ENCODE results near the gene SMIM33. TPM values are rescaled to one million over a fixed set of nuclear protein-coding genes. Genes with fewer than 3 reads are reported as not detected.
"Not testable (repeated sequence)": the region's sequence is repeated elsewhere in the genome, so short reads cannot be mapped to it uniquely, and the experiment has no call there.

The SMIM33 gene
- under 0.01 TPM in 1 of 2 replicates, not detected in the other for total RNA-seq

DNA sequence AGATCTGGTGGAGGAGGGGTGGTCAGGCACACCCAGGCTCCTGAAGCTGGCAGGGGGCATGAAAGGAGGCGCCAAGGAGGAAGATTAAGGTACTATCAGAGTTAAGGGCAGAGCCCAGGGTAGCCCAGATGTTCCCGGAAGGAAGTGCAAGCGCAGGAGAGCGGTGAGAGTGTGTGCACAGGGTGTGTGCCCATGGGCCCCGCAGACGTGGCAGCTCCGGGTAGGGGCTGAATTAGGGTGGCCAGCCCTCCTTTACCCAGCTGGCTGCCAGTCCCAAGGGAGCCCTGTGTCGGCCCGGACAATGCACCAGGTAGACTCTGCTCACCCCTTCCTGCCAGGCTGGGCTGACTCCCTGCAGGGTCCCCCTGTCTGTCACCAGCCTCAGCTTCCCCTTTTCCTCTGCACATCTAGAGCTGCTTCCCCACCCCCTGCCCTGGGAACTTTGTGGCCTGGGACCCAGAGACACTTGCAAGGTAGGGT lies at the start of gene SMIM33:
SMIM33 (plus strand) TSS at position 184 of the 480 bp plus-strand sequence; CDS start at position 302, 118 bp downstream.
- DNase-seq (ENCODE audit: low read depth in 2 of 2): no peak

DNA sequence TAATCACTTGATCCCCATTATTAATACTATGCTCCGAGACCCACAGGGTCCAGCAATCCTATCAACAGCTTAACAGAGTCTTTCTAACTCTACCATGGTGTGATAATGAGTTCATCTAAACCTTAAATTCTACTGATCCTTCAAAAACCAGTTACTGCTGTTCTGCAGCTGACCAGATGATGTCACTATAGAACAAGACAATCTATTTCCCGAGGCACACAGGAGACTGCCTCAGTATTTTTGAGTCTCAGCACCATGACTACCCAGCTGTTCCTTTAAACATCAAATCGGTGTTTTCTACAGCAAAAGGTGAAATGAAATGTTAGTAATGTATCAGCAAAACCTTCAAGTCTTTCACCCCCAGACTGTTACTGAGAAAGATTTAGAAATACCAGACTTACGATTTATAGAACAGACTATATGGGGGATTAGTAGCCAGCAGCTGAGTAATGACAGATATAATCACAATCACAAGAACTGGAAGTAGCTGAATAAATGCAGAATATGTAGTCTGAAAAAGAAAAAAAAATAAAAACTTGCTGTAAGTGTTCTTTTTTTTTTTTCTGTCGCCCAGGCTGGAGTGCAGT lies 48.4 kb upstream of the SMIM33 start:
- peak; percentile 62 to 77 for DNase-seq (ENCODE audit: low read depth in 2 of 2)

DNA sequence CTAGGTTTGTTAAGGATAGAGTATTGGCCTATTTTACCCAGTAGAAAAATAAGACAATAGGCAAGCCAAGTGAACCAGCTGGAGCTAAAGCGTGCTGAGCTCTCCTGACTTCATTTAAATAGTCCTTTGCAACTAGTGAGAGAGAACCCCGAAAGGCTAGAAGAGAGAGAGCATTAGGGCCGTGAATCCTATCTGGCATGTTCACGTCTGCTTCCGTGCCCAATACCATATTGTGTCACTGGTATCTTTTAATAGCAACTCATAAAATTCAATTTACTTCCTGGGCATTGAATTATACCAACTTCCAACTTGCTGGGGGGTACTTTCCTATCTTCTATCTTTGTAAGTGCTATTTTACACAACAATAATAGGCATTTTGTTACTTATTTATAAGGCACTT lies 45.3 kb upstream of the SMIM33 start:
- no peak for DNase-seq (ENCODE audit: low read depth in 2 of 2)

DNA sequence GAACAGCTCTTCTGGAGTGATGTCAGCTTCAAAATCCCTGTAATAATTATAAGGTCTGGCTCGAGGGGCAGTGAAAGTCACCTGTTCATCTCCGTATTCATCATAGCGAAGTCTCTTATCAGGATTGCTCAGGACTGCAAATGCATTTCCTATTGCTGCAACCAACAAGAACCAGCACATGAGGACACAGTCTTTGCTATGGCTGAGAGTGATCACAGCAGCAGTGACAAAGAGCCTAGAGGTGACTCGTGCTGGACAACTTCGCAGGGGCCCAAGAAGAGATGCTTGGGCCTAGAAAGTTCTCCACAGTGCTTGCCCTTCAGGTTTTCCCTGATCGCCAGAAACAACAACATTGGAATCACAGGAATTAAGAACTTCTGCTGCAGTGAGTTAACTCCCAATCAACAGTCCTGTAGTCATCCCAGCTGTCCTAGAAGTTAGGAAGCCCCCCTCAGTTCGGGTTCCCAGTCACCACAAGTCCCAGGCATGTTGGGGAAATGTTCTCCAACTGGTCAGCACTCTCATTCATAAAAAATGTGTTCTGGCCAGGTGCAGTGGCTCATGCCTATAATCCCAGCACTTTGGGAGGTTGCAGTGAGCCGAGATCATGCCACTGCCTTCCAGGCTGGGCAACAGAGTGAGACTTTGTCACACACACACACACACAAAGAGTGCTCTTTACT lies 44.5 kb upstream of the SMIM33 start:
- DNase-seq (ENCODE audit: low read depth in 2 of 2): no peak

DNA sequence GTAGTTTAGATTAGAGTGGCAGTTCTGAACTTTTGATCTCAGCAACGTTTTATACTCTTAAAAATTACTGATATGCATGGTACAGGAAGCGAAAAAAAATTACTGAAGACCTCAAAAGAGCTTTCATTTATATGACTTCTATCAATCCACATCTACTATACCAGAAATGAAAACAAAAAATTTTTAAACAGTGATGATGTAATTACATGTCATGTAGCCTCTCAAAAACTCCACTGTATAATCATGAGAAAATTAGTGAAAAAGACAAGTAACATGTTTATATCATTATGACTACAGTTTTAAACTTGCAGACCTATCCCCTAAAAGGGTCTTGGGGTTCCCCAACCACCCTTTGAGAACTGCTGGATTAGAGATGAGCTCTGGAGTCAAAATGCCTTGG lies 40.8 kb upstream of the SMIM33 start:
- DNase-seq (ENCODE audit: low read depth in 2 of 2): no peak

DNA sequence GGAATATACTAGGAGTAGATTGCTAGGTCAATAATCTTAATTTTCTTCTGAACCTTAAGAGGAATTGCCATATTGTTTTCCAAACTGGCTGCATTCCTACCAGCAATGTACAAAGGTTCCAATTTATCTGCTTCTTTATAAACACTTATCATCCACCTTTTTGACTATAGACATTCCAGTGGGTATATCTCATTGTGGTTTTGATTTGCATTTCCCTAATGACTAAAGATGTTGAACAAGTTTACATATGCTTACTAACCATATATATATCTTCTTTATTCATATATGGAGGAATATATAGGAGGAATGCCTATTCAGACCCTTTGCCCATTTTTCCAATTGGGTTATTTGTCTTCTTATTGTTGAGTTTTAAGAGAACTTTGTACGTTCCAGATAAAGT lies 39.1 kb upstream of the SMIM33 start:
- DNase-seq (ENCODE audit: low read depth in 2 of 2): no peak

DNA sequence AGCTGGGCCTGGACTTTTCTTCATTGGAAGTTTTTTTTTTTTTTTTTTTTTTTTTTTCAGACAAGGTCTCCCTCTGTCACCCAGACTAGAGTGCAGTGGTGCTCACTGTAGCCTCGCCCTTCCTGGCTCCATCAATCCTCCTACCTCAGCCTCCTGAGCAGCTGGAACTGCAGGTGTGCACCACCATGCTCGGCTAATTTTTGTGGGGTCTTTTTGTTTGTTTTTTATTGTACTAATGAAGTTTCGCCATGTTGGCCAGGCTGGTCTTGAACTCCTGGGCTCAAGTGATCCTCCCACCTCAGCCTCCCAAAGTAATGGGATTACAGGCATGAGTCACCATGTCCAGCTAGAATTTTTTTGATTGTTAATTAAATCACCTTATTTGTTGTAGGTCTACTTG lies 35.1 kb upstream of the SMIM33 start:
- DNase-seq (ENCODE audit: low read depth in 2 of 2): no peak

DNA sequence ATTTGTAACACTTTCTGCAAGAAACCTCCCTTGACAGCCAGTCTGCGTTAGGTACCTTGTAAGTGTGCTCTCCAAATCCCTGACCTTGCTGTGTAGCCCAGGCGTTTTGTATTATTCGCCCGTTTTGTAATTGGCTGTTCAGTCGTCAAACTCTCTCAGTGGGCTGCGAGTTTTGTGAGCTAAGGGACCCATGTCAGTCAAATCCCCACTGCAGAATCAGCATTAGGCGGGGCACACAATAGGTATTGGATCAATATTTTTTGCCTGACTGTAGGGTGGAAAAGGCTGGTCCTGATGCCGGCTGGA lies 32.1 kb upstream of the SMIM33 start:
- DNase-seq (ENCODE audit: low read depth in 2 of 2): no peak

DNA sequence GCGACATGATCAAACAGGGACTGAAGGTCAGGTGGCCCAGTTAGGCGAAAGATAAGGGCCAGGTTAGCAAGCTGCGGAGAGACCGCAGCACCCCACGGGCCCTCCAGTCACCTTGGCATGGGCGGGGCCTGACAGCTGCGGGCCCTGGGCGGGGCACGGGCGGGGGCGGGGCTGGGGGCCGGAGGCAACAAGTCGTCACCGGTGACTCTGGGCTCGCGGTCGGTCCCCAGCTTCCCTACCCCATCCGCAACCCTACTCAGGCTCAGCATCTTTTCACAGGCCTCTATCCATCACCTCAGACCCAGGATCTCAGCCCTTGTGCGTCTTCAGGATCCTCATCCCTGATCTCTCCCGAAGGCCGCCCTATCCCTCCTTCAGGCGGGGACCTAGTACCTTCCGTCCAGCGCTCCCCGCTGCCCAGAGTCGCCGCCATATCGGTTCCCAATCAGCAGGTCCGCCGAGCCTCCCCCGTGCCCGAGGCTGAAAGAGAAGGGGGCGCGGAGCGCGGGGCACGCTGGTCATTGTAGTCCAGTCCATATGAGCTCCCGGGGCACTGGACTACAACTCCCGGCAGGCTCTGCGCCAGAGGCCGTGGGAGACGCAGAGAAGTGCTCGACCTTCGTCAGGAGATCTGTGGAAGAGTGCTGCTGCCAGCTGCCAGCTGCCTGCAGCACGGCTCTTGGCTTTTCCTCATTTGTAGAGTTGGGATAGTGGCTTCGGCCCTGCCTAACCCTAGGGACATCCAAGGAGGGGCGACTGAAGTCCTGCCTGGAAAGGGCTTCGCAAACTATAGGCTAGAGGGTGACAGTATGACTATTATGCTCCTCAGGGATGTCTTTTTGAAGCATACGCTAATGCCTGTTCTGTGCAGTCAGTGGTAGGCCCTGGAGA lies 31.5 kb upstream of the SMIM33 start, which contains the start of gene DNAJC18:
DNAJC18 (minus strand) TSS at position 513 of the 891 bp plus-strand sequence; CDS start at position 433, 80 bp downstream.
- peak; percentile 78 to 88 for DNase-seq (ENCODE audit: low read depth in 2 of 2)

DNA sequence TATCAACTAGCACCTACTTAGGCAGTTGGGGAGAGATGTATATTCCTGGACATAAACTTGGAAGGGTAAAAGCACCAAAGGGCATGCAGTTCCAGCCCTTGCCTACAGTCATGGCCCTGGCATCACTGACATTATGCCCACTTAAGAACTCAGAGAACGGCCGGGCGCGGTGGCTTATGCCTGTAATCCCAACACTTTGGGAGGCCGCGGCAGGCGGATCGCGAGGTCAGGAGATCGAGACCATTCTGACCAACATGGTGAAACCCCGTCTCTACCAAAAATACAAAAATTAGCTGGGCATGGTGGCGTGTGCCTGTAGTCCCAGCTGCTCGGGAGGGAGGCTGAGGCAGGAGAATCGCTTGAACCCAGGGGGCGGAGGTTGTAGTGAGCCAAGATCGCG lies 30.4 kb upstream of the SMIM33 start:
- not testable (repeated sequence) for DNase-seq (ENCODE audit: low read depth in 2 of 2)

DNA sequence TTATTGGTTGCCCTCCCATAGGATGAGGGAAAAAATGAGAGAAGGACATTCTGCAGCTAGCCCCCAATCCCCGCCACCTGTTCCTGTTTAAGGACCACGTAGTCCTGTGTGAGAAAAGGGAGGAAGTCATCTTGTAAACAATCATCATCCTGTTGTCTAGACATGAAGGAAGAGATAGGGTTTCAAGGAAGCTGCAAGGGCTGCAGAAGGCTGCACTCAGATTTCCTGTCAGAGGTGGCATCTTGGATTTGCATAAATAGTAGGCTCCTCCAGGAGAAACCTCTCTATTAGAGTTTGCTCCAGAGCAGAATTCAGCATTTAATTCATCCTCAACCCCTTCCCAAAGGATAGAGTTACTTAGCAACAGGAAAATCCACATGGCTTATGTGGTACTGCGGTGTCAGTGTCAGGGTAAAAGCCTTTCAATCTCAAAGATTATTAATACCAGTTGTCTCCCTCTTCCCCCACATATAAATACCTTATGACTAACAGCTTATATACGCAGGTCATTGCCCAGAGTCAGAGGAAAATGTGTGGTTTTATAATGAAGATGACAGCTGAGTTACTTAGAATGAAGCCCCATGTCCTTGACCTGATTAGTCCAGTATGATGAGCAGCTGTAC lies 26.9 kb upstream of the SMIM33 start:
- peak in 1 of 2 donors; percentile 77 for DNase-seq (ENCODE audit: low read depth in 2 of 2)

DNA sequence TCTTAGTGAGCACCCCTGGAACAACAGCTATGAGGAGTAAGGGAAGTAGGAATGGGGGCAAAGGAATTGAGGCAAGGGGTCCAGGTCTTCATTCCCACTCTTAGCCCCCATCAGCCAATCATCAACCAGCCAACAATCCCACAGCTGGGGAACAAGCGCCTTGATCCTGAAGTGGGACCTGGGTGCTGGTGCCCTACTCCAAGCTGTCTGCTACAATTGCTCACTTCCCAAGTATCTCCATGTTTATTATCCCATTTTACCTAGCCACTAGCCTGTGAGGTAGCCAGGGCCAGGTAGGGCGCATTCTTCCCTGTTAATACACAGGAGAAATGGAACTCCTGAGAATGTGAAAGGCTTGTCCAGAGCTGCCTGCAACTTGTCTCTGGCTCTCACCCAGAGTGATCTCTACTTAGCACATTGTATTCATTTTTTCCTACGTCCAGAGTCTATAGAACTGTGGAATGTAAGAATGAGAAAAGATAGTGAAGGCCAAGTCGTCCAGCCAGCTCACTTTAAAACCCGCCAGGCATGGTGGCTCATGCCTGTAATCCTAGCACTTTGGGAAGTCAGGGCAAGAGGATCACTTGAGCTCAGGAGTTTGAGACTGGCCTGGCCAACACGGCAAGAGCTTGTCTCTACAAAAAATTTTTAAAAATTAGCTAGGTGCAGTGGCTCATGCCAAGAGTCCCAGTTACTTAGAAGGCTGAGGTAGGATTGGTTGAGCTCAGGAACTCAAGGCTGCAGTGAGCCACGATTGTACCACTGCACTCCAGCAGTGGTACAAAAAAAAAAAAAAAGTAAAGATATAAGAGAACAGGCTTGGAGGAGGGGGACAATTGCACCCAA lies 25.3 kb upstream of the SMIM33 start:
- peak in 1 of 2 donors; percentile 48 for DNase-seq (ENCODE audit: low read depth in 2 of 2)

DNA sequence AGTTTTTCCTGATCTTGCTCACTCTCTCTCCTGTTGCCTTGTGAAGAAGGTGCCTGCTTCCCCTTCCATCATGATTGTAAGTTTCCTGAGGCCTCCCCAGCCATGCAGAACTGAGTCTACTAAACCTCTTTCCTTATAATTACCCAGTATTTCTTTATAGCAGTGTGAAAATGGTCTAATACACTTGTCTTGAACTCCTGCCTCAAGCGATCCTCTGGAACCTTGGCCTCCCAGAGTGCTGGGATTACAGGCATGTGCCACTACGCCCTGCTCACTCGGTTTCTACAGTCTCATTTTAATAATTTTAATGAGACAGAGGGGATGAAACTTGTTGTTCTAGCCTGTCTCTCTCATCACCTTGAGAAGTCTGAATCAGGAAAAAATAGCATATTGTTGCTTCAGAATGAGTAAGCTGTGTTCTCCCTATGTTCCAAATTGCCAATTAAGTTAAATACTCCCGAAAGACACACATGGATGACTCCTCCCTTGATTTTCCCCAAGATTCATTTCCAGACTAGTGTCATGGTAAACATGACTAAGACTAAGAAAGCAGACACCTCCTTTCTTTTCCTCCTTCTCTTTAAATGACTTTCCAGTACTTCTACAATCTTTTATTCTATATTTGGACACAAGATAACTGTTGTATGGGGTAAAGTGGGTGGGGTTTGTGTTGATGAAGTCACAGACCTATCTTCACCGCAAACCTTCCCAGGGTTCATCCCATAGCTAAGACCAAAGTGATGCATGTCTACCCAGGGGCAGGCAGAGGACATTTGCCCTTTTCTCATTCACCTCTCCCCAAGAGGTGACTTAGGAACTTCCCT lies 23.6 kb upstream of the SMIM33 start:
- DNase-seq (ENCODE audit: low read depth in 2 of 2): no peak

DNA sequence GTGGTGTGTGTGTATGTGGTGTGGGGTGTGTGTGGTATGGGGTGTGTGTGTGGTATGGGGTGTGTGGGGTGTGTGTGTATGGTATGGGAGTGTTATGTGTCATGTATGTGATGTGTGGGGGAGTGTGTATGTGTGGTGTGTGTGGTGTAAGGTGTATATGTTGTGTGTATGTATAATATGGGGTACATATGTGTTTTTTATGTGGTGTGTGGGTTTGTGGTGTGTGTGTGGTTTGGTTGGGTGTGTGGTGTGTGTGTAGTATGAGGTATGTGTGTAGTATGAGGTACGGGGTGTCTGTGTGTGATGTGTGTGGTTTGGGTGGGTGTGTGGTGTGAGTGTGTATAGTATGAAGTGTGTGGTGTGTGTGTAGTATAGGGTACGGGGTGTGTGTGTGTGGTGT lies 19.6 kb upstream of the SMIM33 start:
- no peak for DNase-seq (ENCODE audit: low read depth in 2 of 2)

DNA sequence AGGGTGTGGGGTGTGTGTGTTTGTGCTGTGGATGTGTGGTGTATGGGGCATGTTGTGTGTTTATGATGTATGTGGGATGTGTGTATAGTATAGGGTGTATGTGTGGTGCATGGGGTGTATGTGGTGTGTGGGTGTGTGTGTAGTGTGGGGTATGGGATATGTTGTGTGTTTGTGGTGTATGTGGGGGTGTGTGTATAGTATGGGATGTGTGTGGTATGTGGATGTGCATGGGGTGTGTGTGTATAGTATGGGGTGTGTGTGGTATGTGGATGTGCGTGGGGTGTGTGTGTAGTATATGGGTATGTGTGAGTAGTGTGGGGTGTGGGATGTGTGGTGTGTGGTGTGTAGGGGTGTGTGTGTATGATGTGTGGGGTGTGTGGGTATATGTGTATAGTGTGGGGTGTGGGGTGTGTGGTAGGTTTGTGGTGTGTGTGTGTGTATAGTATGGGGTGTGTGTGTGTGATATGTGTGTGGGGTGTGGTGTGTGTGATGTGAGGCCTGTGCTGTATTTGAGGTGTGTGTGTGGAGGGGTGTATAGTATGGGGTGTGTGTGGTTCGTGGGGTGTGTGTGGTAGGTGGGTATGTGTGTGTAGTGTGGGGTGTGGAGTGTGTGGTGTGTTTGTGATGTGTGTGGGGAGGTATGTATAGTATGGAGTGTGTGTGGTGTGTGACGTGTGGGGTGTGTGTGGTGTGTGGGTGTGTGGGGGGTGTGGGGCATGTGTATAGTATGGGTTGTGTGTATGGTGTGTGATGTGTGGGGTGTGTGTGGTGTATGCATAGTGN lies 18.7 kb upstream of the SMIM33 start:
- no peak for DNase-seq (ENCODE audit: low read depth in 2 of 2)

DNA sequence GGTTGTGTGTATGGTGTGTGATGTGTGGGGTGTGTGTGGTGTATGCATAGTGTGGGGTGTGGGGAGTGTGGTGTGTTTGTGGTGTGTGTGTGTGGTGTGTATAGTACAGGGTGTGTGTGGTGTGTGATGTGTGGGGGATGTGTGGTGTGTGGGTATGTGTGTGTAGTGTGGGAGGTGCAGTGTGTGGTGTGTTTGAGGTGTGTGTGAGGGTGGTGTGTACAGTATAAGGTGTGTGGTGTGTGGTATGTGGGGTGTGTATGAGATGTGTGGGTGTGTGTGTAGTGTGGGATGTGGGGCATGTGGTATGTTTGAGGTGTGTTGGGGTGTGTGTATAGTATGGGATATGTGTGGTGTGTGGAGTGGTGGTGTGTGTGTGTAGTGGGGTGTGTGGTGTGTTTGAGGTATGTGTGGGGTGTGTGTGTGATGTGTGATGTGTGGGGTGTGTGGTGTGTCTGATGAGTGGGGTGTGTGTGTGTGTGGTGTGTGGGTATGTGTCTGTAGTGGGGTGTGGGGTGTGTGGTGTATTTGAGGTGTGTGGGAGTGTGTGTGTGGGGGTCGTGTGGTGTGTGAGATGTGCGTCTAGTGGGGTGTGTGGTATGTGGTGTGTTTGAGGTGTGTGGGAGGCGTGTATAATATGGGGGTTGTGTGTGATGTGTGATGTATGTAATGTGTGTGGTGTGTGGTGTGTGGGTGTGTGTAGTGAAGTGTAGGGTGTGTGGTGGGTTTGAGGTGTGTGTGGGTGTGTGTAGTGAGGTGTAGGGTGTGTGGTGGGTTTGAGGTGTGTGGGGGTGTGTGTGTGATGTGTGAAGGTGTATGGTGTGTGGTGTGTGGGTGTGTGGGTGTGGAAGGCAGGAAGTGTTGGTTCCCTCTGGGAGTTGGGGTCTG lies 16.9 kb upstream of the SMIM33 start:
- DNase-seq (ENCODE audit: low read depth in 2 of 2): no peak

DNA sequence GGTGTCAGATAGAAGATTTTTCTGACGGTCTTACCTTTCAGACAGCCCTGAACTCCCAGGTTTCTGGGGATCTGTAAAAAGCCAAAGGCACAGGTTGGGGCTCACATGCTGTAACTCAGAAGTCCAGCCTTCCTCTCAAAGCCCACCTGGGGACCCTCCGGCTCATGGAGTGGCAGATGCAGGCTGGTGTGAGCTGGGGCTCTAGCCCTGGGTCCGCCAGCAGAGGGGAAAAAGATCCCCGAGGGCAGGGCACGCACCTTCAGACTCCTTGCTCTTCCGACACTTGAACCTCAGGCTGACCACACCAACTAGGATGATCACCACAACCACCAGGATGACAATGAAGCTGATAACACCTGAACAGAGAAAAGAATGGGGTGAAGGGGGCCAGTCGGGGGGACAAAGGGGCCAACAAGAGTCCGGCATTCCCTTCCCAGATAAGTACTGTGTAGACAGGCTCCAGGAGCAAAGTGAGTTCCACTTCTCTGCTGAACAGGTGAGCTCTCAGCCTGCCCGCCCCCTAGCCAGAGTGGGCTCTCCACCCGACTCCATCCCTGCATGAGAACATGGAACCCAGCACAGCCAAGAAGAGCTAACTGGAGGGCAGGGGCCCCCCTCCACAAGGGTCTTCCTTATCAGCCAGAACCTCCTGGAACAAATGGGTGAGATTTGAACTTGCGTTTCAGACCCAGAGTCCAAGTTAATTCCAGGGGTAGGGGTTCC lies 16.1 kb upstream of the SMIM33 start:
- no peak for DNase-seq (ENCODE audit: low read depth in 2 of 2)

DNA sequence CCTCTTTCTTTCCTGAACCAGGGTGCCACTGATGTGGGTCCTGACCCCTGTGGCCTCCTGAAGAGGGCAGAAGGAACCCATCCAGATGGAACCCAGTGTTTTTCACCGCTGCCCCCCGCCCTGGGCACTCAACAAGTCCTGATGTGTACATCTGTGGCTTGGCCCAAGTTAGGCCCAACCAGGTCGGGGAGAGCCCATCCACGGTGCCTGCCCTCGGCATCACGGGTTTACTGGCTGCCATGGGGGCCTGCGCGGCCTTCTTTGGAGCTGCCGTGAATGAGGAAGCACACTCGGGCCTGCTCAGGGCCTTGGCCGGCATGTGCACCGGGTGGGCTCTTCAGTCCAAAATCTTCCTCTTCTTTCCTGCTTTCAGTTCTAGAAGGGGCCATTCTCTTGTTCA lies 14.0 kb upstream of the SMIM33 start:
- DNase-seq (ENCODE audit: low read depth in 2 of 2): no peak
